Measurements from ENCODE around the gene PRSS48.

DNA sequence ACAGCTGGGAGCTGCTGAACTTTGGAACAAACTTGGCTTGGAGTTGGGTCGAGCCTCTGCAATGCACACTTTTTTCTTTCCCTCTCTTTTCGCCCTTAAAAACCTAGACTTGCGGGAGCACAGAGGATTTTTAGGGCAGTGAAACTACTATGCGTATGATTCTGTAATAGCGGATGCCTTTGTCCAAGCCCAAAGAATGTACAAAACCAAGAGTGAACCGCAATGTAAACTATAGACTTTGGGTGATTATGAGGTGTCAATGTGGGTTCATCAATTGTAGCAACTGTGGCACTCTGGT is 48.9 kb downstream of the PRSS48 start:
- TF ChIP-seq RAD21 (IDR thresholded peaks at IDR 0.05; ENCODE audit: low read length) (no peak), RFX5 (IDR thresholded peaks at IDR 0.05; ENCODE audit: low read depth, low read length) (no peak), MXI1 (IDR thresholded peaks at IDR 0.05; ENCODE audit: borderline replicate concordance, low read depth, low read length) (no peak), RCOR1 (IDR thresholded peaks at IDR 0.05; ENCODE audit: insufficient replicate concordance, low read length) (no peak), POLR2A (IDR thresholded peaks at IDR 0.05; ENCODE audit: low read depth, low read length) (no peak), CHD1 (IDR thresholded peaks at IDR 0.05; ENCODE audit: low read depth, low read length) (no peak), MAZ (IDR thresholded peaks at IDR 0.05; ENCODE audit: borderline replicate concordance, low read depth, low read length) (no peak)
- TF ChIP-seq, protein P1, sequence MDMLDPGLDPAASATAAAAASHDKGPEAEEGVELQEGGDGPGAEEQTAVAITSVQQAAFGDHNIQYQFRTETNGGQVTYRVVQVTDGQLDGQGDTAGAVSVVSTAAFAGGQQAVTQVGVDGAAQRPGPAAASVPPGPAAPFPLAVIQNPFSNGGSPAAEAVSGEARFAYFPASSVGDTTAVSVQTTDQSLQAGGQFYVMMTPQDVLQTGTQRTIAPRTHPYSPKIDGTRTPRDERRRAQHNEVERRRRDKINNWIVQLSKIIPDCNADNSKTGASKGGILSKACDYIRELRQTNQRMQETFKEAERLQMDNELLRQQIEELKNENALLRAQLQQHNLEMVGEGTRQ (IDR thresholded peaks at IDR 0.05; ENCODE audit: low read depth, low read length), result no peak
- TF ChIP-seq, protein P2, sequence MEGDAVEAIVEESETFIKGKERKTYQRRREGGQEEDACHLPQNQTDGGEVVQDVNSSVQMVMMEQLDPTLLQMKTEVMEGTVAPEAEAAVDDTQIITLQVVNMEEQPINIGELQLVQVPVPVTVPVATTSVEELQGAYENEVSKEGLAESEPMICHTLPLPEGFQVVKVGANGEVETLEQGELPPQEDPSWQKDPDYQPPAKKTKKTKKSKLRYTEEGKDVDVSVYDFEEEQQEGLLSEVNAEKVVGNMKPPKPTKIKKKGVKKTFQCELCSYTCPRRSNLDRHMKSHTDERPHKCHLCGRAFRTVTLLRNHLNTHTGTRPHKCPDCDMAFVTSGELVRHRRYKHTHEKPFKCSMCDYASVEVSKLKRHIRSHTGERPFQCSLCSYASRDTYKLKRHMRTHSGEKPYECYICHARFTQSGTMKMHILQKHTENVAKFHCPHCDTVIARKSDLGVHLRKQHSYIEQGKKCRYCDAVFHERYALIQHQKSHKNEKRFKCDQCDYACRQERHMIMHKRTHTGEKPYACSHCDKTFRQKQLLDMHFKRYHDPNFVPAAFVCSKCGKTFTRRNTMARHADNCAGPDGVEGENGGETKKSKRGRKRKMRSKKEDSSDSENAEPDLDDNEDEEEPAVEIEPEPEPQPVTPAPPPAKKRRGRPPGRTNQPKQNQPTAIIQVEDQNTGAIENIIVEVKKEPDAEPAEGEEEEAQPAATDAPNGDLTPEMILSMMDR (conservative IDR thresholded peaks at IDR 0.05; ENCODE audit: low read depth, low read length), result no peak
- TF ChIP-seq, protein P3, sequence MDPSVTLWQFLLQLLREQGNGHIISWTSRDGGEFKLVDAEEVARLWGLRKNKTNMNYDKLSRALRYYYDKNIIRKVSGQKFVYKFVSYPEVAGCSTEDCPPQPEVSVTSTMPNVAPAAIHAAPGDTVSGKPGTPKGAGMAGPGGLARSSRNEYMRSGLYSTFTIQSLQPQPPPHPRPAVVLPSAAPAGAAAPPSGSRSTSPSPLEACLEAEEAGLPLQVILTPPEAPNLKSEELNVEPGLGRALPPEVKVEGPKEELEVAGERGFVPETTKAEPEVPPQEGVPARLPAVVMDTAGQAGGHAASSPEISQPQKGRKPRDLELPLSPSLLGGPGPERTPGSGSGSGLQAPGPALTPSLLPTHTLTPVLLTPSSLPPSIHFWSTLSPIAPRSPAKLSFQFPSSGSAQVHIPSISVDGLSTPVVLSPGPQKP (IDR thresholded peaks at IDR 0.05; ENCODE audit: borderline replicate concordance, low read depth, low read length), result no peak

Measured in IMR-90 (cell line).